ENCODE measurements around the gene TMEM143.
"Not testable (repeated sequence)": the region's sequence is repeated elsewhere in the genome, so short reads cannot be mapped to it uniquely, and the experiment has no call there.

The TMEM143 gene

DNA sequence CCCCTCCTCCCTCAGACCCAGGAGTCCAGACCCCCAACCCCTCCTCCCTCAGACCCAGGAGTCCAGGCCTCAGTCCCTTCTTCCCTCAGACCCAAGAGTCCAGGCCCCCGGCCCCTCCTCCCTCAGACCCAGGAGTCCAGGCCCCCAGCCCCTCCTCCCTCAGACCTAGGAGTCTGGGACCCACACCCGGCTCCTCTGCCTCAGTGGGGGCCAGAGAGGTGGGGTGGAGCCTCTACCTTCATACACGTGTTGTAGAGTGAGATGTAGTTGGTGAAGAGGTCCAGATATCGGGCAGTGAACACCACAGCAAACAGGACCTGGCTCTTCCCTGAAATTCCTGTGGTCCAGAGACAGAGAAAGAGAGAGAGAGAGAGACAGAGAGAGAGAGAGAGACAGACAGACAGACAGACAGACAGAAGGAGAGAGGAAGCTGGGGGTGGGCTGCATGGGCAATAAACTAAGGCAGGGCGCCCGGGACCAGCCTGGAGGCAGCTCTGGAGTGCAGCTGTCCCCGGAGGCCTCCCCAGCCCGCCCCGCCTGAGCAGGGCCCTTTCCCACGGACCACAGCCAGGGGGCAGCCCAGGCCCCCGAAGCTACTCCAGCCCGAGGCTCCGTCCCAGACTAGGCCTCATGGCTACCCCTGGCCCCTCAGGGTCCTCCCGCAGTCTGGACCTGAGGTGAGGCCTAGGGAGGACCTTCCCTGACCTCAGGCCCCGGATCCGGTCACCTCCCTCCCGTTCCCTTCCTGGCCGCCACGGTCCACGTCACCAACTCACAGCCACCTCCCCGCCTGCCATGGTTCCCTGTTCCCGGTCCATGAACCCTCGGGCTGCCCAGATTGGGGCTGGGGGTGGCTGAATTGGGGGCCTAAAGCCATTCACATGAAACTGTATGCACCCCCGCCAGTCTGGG, 26.7 kb upstream of the TMEM143 start:
- no peaks in the 10 kb centered on the region for H3K9me3 ChIP-seq (ENCODE audit: control insufficient read depth in 2 of 2, low read length in 2 of 2)
- H3K4me3 ChIP-seq (ENCODE audit: low read length in 2 of 2) = peak overlapping the region; percentile 93 to 96
- H3K9ac ChIP-seq (ENCODE audit: low read depth in 1 of 2, low read length in 2 of 2) = peak overlapping the region; percentile 91 to 99
- H3K36me3 ChIP-seq (ENCODE audit: control insufficient read depth in 2 of 2, insufficient read depth in 2 of 2, low read length in 2 of 2) = peaks cover 16 to 26% of the 10 kb centered on the region in 2 donors
- peak overlapping the region; percentile 90 to 92 for H3K27ac ChIP-seq (ENCODE audit: low read depth in 2 of 2, low read length in 2 of 2)
- H3K4me1 ChIP-seq (ENCODE audit: control insufficient read depth in 2 of 2, insufficient read depth in 2 of 2, low read length in 2 of 2) = peaks cover 3 to 7% of the 10 kb centered on the region in 2 donors
- peaks cover 14 to 25% of the 10 kb centered on the region in 2 donors for H3K27me3 ChIP-seq (ENCODE audit: control insufficient read depth in 2 of 2, insufficient read depth in 2 of 2, low read length in 2 of 2)

DNA sequence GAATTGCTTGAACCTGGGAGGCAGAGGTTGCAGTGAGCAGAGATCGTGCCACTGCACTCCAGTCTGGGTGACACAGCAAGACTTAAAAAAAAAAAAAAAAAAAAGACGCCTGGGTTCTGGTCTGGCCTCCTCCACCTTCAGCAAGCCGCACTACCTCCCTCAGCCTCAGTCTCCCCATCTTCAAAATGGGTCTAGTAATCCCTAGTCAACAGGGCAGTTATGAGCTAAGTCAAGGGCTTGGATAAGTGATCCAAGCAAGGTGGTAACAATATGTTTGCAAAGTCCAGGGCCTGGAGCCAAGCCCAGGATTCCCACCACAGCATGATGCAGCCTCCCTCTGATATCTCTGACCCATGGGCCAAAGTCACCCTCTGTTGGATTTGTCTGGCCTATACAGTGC, 23.2 kb upstream of the TMEM143 start:
- Histone ChIP-seq H3K27me3 (ENCODE audit: control insufficient read depth in 2 of 2, insufficient read depth in 2 of 2, low read length in 2 of 2) (no peaks in the 10 kb centered on the region), H3K27ac (ENCODE audit: low read depth in 2 of 2, low read length in 2 of 2) (no peak overlapping the region), H3K9me3 (ENCODE audit: control insufficient read depth in 2 of 2, low read length in 2 of 2) (no peaks in the 10 kb centered on the region), H3K36me3 (ENCODE audit: control insufficient read depth in 2 of 2, insufficient read depth in 2 of 2, low read length in 2 of 2) (peaks cover 41 to 52% of the 10 kb centered on the region in 2 donors), H3K9ac (ENCODE audit: low read depth in 1 of 2, low read length in 2 of 2) (no peak overlapping the region), H3K4me3 (ENCODE audit: low read length in 2 of 2) (no peak overlapping the region), H3K4me1 (ENCODE audit: control insufficient read depth in 2 of 2, insufficient read depth in 2 of 2, low read length in 2 of 2) (peaks cover 0 to 3% of the 10 kb centered on the region in 2 donors)

DNA sequence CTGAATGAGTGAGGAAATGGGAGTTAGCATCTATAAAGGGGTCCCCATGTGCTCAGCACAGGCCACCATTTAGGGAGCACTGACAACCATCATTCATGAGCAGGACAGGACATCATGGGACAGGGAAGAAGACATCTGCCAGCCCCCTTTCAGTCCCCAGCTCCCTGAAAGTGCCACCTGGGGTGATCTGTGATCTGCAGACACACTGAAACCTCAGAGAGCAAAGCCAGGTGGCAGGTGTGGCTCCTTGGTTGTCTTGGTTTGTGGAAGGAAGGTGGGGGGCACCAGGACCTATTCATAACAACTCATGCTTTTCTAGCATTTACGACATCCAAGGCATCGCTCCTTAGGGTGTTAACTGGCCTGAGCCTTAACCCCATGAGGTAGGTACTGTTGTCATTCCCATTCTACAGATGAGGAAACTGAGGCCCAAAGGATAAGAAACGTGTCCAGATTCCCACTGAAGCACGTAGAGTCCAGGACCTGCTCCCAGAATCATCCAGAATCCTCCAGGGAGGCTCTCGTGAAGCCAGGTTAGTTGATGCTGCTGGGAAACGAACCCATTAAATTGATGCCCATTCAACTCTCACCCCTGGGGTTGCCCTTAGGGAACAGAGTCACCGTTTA, 21.8 kb upstream of the TMEM143 start:
- Histone ChIP-seq H3K4me1 (ENCODE audit: control insufficient read depth in 2 of 2, insufficient read depth in 2 of 2, low read length in 2 of 2) (peaks cover 0 to 3% of the 10 kb centered on the region in 2 donors), H3K36me3 (ENCODE audit: control insufficient read depth in 2 of 2, insufficient read depth in 2 of 2, low read length in 2 of 2) (peaks cover 41 to 58% of the 10 kb centered on the region in 2 donors), H3K27me3 (ENCODE audit: control insufficient read depth in 2 of 2, insufficient read depth in 2 of 2, low read length in 2 of 2) (no peaks in the 10 kb centered on the region), H3K9ac (ENCODE audit: low read depth in 1 of 2, low read length in 2 of 2) (no peak overlapping the region), H3K4me3 (ENCODE audit: low read length in 2 of 2) (no peak overlapping the region), H3K27ac (ENCODE audit: low read depth in 2 of 2, low read length in 2 of 2) (peak overlapping the region in 1 of 2 donors; percentile 1), H3K9me3 (ENCODE audit: control insufficient read depth in 2 of 2, low read length in 2 of 2) (no peaks in the 10 kb centered on the region)

DNA sequence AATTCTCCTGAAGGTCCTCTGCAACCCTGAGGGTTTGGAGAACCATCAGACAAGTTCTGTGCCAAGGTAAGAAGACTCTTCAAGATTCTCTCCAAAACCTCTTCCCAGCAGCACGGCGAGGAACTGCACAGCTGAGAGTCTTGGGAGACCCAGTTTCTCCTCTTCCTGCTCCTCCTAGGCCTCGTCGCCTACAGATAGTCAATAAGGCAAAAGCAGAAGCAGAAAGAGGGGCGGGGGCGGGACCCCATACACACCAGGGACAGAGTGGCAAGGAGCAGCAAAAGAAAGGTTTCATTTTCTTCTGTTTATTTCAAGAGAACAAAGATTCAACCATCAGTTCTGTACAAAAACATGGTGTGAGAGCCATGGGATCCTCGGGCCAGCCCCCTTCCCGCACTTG, 18.5 kb upstream of the TMEM143 start:
- Histone ChIP-seq H3K36me3 (ENCODE audit: control insufficient read depth in 2 of 2, insufficient read depth in 2 of 2, low read length in 2 of 2) (peaks cover 30 to 44% of the 10 kb centered on the region in 2 donors), H3K4me1 (ENCODE audit: control insufficient read depth in 2 of 2, insufficient read depth in 2 of 2, low read length in 2 of 2) (peaks cover 0 to 7% of the 10 kb centered on the region in 2 donors), H3K4me3 (ENCODE audit: low read length in 2 of 2) (no peak overlapping the region), H3K27ac (ENCODE audit: low read depth in 2 of 2, low read length in 2 of 2) (no peak overlapping the region), H3K9me3 (ENCODE audit: control insufficient read depth in 2 of 2, low read length in 2 of 2) (no peaks in the 10 kb centered on the region), H3K9ac (ENCODE audit: low read depth in 1 of 2, low read length in 2 of 2) (no peak overlapping the region), H3K27me3 (ENCODE audit: control insufficient read depth in 2 of 2, insufficient read depth in 2 of 2, low read length in 2 of 2) (no peaks in the 10 kb centered on the region)

DNA sequence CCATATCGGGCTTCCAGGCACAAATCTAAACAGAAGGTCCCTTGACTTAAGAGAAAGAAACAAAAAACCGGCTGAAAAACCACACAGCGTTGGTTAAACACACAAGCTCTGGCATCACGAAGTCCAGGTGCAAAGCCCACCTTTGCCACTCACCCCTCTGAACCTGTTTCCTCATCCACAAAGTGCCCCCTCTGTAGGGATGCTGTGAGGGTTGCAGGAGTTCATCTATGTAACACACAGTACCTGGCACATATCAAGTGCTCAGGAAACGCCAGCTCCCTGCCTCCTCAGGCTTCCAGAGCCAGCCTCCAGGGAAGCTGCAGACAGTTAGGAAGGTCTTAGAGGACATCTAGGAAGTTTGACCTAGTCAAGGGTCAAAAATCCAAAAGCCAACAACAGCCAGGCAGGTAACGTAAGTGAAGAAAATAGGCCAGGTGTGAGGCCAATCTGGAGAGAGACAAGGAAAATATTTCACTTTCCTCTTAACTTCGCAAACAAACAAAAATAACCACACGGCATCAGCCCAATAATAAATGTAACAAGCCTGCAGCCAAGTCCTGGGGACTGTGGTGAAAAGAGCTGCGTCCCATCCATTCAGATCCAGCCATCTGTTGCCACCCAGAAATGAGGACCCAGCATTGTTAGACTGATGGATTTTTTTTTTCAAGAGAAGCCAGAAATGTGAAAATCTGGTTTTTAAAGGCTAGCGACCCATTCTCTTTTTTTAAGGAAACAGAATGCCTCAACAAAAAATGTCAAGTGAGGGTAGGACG, 17.6 kb upstream of the TMEM143 start:
- Histone ChIP-seq H3K36me3 (ENCODE audit: control insufficient read depth in 2 of 2, insufficient read depth in 2 of 2, low read length in 2 of 2) (peaks cover 30 to 38% of the 10 kb centered on the region in 2 donors), H3K9ac (ENCODE audit: low read depth in 1 of 2, low read length in 2 of 2) (no peak overlapping the region), H3K9me3 (ENCODE audit: control insufficient read depth in 2 of 2, low read length in 2 of 2) (no peaks in the 10 kb centered on the region), H3K4me3 (ENCODE audit: low read length in 2 of 2) (no peak overlapping the region), H3K4me1 (ENCODE audit: control insufficient read depth in 2 of 2, insufficient read depth in 2 of 2, low read length in 2 of 2) (peaks cover 0 to 7% of the 10 kb centered on the region in 2 donors), H3K27ac (ENCODE audit: low read depth in 2 of 2, low read length in 2 of 2) (no peak overlapping the region), H3K27me3 (ENCODE audit: control insufficient read depth in 2 of 2, insufficient read depth in 2 of 2, low read length in 2 of 2) (no peaks in the 10 kb centered on the region)

DNA sequence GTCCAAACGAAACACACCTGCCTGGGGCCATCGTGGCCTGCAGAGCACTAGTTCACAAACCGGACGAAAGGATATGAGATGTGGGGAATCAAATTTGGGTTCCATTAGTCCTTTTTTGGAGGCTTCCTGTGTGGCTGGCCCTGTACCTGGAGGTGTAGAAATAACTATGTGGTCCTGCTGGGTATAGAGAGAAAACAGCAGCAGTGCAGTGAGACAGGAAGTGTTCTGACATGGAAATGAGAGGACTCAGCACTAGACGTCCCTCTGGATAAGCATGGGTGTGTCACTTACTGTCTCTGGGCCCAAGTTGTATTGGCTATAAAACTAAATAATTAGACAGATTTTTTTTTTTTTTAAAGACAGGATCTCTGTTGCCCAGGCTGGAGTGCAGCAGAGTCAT, 15.3 kb upstream of the TMEM143 start:
- no peak overlapping the region for H3K4me3 ChIP-seq (ENCODE audit: low read length in 2 of 2)
- peak overlapping the region in 1 of 2 donors; percentile 13 for H3K9ac ChIP-seq (ENCODE audit: low read depth in 1 of 2, low read length in 2 of 2)
- peaks cover 14 to 20% of the 10 kb centered on the region in 2 donors for H3K36me3 ChIP-seq (ENCODE audit: control insufficient read depth in 2 of 2, insufficient read depth in 2 of 2, low read length in 2 of 2)
- no peaks in the 10 kb centered on the region for H3K27me3 ChIP-seq (ENCODE audit: control insufficient read depth in 2 of 2, insufficient read depth in 2 of 2, low read length in 2 of 2)
- peaks cover 0 to 7% of the 10 kb centered on the region in 2 donors for H3K4me1 ChIP-seq (ENCODE audit: control insufficient read depth in 2 of 2, insufficient read depth in 2 of 2, low read length in 2 of 2)
- H3K9me3 ChIP-seq (ENCODE audit: control insufficient read depth in 2 of 2, low read length in 2 of 2) = no peaks in the 10 kb centered on the region
- peak overlapping the region; percentile 41 to 44 for H3K27ac ChIP-seq (ENCODE audit: low read depth in 2 of 2, low read length in 2 of 2)

DNA sequence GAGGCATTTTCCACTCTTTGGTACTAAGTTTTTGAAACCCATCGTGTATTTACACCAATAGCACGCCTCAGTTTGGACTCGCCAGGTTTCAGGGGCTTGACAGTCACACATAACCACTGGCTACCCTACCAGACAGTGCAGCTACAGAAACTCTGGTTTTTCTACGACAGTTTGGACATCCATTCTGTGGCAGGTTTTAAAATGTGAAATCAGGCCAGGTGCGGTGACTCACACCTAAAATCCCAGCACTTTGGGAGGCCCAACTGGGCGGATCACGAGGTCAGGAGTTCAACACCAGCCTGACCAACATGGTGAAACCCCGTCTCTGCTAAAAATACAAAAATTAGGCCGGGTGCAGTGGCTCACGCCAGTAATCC, 14.4 kb upstream of the TMEM143 start:
- no peaks in the 10 kb centered on the region for H3K27me3 ChIP-seq (ENCODE audit: control insufficient read depth in 2 of 2, insufficient read depth in 2 of 2, low read length in 2 of 2)
- no peak overlapping the region for H3K4me3 ChIP-seq (ENCODE audit: low read length in 2 of 2)
- H3K27ac ChIP-seq (ENCODE audit: low read depth in 2 of 2, low read length in 2 of 2) = no peak overlapping the region
- peaks cover 7 to 13% of the 10 kb centered on the region in 2 donors for H3K36me3 ChIP-seq (ENCODE audit: control insufficient read depth in 2 of 2, insufficient read depth in 2 of 2, low read length in 2 of 2)
- H3K9me3 ChIP-seq (ENCODE audit: control insufficient read depth in 2 of 2, low read length in 2 of 2) = no peaks in the 10 kb centered on the region
- no peak overlapping the region for H3K9ac ChIP-seq (ENCODE audit: low read depth in 1 of 2, low read length in 2 of 2)
- H3K4me1 ChIP-seq (ENCODE audit: control insufficient read depth in 2 of 2, insufficient read depth in 2 of 2, low read length in 2 of 2) = peaks cover 0 to 7% of the 10 kb centered on the region in 2 donors

DNA sequence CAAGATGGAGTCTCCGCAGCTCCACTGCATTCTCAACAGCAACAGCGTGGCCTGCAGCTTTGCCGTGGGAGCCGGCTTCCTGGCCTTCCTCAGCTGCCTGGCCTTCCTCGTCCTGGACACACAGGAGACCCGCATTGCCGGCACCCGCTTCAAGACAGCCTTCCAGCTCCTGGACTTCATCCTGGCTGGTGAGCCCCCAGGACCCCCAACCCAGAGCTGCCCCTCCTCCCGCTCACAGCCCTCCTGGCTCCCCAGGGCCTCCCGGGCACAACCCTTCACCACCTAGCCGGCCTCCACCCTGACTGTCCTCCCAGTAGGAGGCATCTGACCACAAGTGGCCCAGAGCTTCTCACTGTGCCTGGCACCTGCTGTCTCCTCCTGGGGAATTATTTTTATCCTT, 9.8 kb upstream of the TMEM143 start:
- H3K4me3 ChIP-seq (ENCODE audit: low read length in 2 of 2) = no peak overlapping the region
- no peaks in the 10 kb centered on the region for H3K9me3 ChIP-seq (ENCODE audit: control insufficient read depth in 2 of 2, low read length in 2 of 2)
- no peak overlapping the region for H3K9ac ChIP-seq (ENCODE audit: low read depth in 1 of 2, low read length in 2 of 2)
- H3K36me3 ChIP-seq (ENCODE audit: control insufficient read depth in 2 of 2, insufficient read depth in 2 of 2, low read length in 2 of 2) = no peaks in the 10 kb centered on the region
- no peak overlapping the region for H3K27ac ChIP-seq (ENCODE audit: low read depth in 2 of 2, low read length in 2 of 2)
- no peaks in the 10 kb centered on the region for H3K27me3 ChIP-seq (ENCODE audit: control insufficient read depth in 2 of 2, insufficient read depth in 2 of 2, low read length in 2 of 2)
- H3K4me1 ChIP-seq (ENCODE audit: control insufficient read depth in 2 of 2, insufficient read depth in 2 of 2, low read length in 2 of 2) = peaks cover 10 to 15% of the 10 kb centered on the region in 2 donors

DNA sequence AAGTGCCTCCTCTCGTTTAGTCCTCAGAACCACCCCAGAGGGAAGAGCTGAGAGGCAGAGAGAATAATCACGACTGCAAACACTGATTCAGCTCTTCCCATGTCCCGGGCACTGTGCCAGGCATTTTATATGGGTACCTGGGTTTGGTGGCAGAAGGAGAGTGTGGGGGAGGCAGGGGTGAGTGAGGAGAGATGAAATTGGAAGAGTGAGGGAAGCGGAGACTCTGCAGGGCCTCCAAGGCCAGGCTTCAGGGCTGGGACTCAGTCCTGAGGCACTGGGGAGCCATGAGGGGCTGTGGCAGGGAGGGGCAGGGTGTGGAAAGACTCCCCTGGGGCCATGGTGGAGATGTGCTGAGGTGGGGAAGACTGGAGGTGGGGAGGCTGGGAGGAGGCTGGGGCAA, 9.2 kb upstream of the TMEM143 start:
- no peak overlapping the region for H3K27ac ChIP-seq (ENCODE audit: low read depth in 2 of 2, low read length in 2 of 2)
- H3K4me3 ChIP-seq (ENCODE audit: low read length in 2 of 2) = no peak overlapping the region
- H3K4me1 ChIP-seq (ENCODE audit: control insufficient read depth in 2 of 2, insufficient read depth in 2 of 2, low read length in 2 of 2) = peaks cover 16 to 19% of the 10 kb centered on the region in 2 donors

DNA sequence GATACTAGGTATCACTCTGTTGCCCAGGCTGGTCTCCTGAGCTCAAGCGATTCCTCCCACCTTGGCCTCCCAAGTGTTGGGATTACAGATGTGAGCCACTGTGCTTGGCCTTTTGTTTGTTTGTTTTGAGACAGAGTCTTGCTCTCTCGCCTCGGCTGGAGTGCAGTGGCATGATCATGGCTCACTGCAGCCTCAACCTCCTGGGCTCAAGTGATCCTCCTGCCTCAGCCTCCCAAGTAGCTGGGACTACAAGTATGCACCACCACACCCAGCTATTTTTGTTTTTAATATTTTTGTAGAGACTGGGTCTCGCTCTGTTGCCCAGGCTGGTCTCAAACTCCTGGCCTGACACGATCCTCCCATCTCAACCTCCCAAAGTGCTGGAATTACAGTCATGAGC, 8.0 kb upstream of the TMEM143 start:
- H3K9ac ChIP-seq (ENCODE audit: low read depth in 1 of 2, low read length in 2 of 2); H3K27me3 ChIP-seq (ENCODE audit: control insufficient read depth in 2 of 2, insufficient read depth in 2 of 2, low read length in 2 of 2); H3K9me3 ChIP-seq (ENCODE audit: control insufficient read depth in 2 of 2, low read length in 2 of 2); H3K36me3 ChIP-seq (ENCODE audit: control insufficient read depth in 2 of 2, insufficient read depth in 2 of 2, low read length in 2 of 2); H3K4me3 ChIP-seq (ENCODE audit: low read length in 2 of 2); H3K27ac ChIP-seq (ENCODE audit: low read depth in 2 of 2, low read length in 2 of 2): not testable (repeated sequence)
- H3K4me1 ChIP-seq (ENCODE audit: control insufficient read depth in 2 of 2, insufficient read depth in 2 of 2, low read length in 2 of 2) = peaks cover 21% of the 10 kb centered on the region in 2 donors

More for the DNA sequence above, 9.2 kb upstream of the TMEM143 start:
- Histone ChIP-seq H3K27me3 (ENCODE audit: control insufficient read depth in 2 of 2, insufficient read depth in 2 of 2, low read length in 2 of 2) (no peaks in the 10 kb centered on the region), H3K36me3 (ENCODE audit: control insufficient read depth in 2 of 2, insufficient read depth in 2 of 2, low read length in 2 of 2) (no peaks in the 10 kb centered on the region), H3K9me3 (ENCODE audit: control insufficient read depth in 2 of 2, low read length in 2 of 2) (no peaks in the 10 kb centered on the region), H3K9ac (ENCODE audit: low read depth in 1 of 2, low read length in 2 of 2) (no peak overlapping the region)

Measured in mucosa of rectum (tissue), 2 donors.